Hematopoietic multipotent progenitor cell (in vitro differentiated cells): ENCODE data around the gene PRRC2A. TPM values are rescaled to one million over a fixed set of nuclear protein-coding genes. Genes with fewer than 3 reads are reported as not detected.
"Not testable (repeated sequence)": the region's sequence is repeated elsewhere in the genome, so short reads cannot be mapped to it uniquely, and the experiment has no call there.

Source experiments
- DNase-seq, 3 donors: peaks; one replicate each; pipeline ENCODE4 v3.0.0-alpha.2; 2011 to 2015; ENCODE audit warnings: low read depth in 2 of 3, low spot score in 2 of 3
- total RNA-seq: library from RNA; depleted of rRNA; stranded (reverse); fragments of >200 nt; gene quantifications from one replicate; pipeline ENCODE4 v1.2.3, GENCODE V29; 2012

Gene PRRC2A
- total RNA-seq, 1 donor, result 117 TPM

- DNase-seq, result no peak
Observed at GRCh38 chr6:31585491-31585890, 35.0 kb upstream of the PRRC2A start.

GRCh38 chr6:31586008-31586407 lies 34.5 kb upstream of the PRRC2A start, which contains the start of gene LST1:
Gene LST1 (plus strand): TSS chr6:31586277. CDS start chr6:31587300, 1,023 bp downstream.
- peak in 1 of 3 donors; percentile 54 for DNase-seq

- DNase-seq, result peak in 2 of 3 donors; percentile 92 to 97
Observed at GRCh38 chr6:31586599-31587281, 33.8 kb upstream of the PRRC2A start.

GRCh38 chr6:31587791-31588777 lies 32.4 kb upstream of the PRRC2A start:
- no peak for DNase-seq

DNA sequence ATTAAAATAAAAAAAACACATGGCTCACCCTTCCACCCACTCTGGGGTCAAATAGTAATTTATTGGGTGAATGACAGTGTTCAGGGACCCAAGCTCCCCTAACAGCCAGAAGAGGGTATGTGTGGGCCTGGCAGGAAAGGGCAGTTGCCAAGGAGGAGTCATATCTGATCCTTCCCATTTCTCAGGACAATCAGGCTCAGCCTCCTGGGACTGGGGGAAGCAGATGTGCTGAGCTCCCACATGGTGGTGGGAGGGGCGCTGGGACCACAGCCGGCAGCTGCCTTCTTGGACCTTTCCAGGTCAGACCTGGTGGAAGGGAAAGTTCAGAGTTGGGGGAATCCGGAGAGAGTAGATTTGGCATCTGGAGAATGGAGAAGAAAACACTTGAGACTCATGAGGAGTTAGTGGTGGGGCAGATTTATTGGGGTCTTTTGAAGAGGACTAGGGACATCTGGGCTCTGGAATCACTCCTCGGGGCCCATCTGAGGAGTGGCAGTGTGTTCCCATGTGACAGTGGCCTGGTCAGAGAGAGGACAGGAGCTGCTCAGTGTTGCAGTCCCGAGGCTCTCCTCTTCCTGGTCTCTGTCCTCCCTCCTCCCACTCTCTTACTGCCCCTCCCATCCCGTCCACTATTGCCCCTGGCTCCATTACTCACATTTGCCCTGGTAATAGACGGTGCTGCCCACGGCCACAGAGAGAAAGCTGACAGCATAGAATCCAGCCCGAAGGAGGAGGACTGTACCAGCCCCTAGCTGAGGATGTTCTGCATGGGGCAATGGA lies 31.5 kb upstream of the PRRC2A start:
- no peak for DNase-seq

GRCh38 chr6:31590691-31591090 lies 29.8 kb upstream of the PRRC2A start:
- DNase-seq, result not testable (repeated sequence)

DNA sequence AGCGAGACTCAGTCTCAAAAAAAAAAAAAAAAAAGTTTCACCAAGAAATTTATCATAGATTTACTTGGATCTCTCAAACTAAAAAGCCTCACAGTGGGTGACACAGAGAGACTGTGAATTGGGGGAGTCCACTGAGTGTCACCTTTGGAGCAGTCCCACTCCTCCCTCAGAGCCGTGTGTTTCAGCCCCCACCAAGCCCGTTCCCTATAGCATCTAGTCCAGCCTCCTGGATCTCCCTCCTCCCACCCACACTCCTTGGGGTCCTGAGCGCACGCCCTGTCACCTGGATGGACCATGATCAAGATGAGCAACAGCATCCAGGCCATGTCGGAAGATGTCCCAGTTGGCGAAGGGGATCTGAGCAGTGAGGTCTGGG lies 28.1 kb upstream of the PRRC2A start:
- no peak for DNase-seq

DNA sequence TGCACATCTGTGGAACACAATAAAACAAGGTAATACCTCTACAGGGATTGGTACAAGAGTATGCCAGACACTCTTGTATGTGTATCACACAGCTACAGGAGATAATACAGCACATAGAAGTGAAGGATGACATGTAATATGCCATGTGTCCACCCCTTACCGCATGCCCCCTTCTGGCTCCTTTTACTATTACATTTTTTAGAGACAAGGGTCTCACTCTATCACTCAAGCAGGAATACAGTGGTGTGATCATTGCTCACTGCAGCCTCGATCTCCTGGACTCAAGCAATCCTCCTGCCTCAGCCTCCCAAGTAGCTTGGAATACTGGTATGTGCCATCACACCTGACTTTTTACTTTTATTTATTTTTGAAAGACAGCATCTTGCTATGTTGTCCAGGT lies 23.5 kb upstream of the PRRC2A start:
- peak in 2 of 3 donors; percentile 64 to 81 for DNase-seq

DNA sequence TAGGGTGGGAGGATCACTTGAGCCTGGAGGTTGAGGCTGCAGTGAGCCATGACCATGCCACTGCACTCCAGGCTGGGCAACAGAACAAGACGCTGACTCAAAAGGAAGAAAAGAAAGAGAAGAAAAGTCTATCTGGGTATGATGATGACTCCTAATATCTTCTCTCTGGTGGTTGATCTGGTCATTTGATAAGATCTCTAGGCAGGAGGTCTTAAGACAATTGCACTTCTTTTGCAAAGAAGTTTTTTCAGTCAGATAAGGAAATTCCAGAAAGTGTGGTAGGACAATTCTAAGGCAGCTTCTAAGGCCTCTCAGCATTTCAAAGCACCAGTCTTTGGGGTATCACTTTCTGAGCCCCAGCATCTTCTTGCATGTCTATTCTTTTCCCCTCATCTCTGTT lies 13.2 kb upstream of the PRRC2A start:
- no peak for DNase-seq

GRCh38 chr6:31609519-31610406 lies 10.8 kb upstream of the PRRC2A start:
- peak in 1 of 3 donors; percentile 66 for DNase-seq

GRCh38 chr6:31610968-31611367 lies 9.5 kb upstream of the PRRC2A start:
- DNase-seq, result no peak

DNA sequence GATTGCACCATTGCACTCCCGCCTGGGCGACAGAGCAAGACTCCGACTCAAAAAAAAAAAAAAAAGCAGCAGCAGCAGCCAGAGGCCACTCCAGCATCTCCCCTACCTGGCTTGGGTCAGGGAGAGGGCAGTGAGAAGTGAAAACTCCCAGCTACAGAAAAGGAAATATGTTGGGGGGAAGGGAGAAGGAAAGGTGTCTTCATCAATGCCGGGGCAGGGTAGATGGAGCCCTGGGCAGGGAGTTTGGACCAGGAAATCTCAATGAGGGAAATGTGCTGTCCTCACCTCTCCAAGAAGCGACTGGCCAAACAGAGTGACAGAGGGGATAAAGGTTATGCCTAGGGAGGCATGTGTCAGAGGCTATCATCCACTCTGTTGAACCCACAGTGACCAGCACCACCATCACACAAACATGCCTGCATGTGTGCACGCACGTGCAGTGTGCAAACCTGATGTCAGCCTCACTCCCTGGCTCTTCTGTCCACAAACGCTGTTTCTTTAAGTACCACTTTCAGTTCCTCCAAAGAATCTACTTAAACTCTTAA lies 6.4 kb upstream of the PRRC2A start:
- no peak for DNase-seq

GRCh38 chr6:31614684-31615578 lies 5.6 kb upstream of the PRRC2A start, which contains the start of gene AIF1:
Gene AIF1 (plus strand): TSS chr6:31615234. CDS start chr6:31615330, 96 bp downstream.
- peak in 1 of 3 donors; percentile 44 for DNase-seq

- peak in 2 of 3 donors; percentile 70 to 91 for DNase-seq
Observed at GRCh38 chr6:31615748-31616147, 4.8 kb upstream of the PRRC2A start.

GRCh38 chr6:31617010-31617409 lies 3.5 kb upstream of the PRRC2A start:
- no peak for DNase-seq

DNA sequence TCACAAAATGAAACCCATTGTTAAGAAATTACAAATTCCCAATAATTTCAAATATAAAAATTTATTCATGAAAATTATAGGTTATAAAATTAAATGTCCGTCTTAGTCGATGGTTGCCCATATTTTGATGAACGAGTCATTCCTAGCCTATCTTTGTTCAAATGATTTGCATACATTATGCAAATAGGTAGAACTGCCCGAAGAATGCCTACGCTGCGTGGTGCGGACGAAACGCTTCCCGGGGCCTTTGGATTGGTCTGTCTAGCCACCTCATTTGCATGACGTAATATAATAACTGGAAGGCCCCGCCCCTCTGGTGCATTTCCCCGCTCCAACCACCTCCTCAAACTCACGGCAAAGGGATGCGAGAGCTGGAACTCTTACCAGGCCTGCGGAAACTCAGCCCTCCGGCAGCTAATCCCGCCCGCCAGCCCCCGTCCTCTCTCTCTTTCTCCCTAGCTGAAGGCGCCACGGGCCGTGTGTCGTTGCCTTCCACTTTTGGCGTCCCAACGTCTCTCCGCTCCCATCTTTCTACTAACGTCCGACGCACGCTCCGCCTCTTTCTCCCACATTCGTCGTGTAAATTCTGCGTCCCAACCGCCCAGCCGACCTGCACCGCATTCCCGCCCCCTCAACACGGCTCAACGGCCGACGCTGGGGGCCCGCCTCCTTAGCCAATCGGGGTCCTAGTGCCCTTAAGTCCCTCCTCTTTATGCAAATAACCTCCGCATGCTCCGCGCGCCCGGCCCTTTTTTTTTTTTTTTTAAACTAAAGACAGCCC lies 520 bp upstream of the PRRC2A start:
- peak; percentile 95 to 100 (median 99) for DNase-seq

DNA sequence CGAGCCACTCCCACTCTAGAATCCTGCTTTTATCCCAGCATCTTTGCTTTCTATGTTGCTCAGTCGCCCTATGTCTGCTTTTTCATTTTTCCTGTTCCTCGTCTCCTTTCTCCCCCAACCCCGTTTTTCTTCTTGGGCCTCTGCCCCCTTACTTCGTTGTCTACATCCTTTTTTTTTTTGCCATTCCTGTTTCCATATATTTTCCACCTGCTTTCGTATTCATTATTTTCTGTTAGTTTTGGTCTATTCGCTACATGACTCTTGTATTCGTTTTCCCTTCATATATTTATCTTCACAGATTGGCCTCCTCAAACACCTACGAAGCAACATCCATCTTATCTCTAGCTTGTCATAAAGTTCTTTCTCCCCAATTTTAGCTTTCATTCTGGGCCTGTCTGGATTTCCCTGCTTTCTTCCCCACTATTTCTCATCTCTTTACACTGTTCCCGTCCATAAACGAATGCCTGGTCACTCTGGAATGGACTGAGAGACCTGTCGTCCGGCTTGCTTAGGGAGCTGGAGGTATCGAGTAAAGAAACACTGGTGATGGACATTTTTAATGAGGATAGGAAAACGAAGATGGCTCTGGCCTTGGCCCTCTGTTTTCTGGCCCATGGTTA lies 915 bp downstream of the PRRC2A start:
- DNase-seq, result no peak
